K562 (cell line): ENCODE data around the gene VNN1. TPM values are rescaled to one million over a fixed set of nuclear protein-coding genes. Genes with fewer than 3 reads are reported as not detected.
"Not testable (repeated sequence)": the region's sequence is repeated elsewhere in the genome, so short reads cannot be mapped to it uniquely, and the experiment has no call there.

Experiments
- ATAC-seq: fragments of 200-7000 bp; cut with Tn5 transposase; 3 replicates; pipeline ENCODE4 v1.9.1; 2020; ENCODE audit warnings: moderate library complexity
- BruUV-seq: library from RNA; stranded (reverse); fragments of 400-500 nt; replicated peaks from 2 replicates; lab custom pipeline; 2021; lab: Mats Ljungman, UMichigan
- CTCF ChIA-PET: fragments of 300-600 bp; formaldehyde crosslinking; extraction: SDS; loops from one replicate; lab custom pipeline; 2021; ENCODE audit warnings: low intra/inter-chr PET ratio; lab: Yijun Ruan, JAX
- POLR2A ChIA-PET: fragments of 300-600, 350-650 bp; sonication (Branson Sonifier 250); formaldehyde crosslinking; extraction: SDS; loops from one replicate; lab custom pipeline; 2021; ENCODE audit warnings: antibody characterized with exemption, inconsistent platforms; lab: Yijun Ruan, JAX
- DNase-seq, 4 experiments: peaks; one replicate each; pipeline versions ENCODE4 v3.0.0 to v3.0.0-alpha.2; 2011 to 2018; ENCODE audit warnings: low spot score in 3 of 4, mixed read lengths in 3 of 4; ENCODE audit errors: extremely low read depth in 1 of 4
- FAIRE-seq: peaks from 2 replicates; lab custom pipeline; 2011; peaks lifted over from hg19 to GRCh38; lab: Jason Lieb, UNC
- H2AFZ ChIP-seq: 2 replicates; pipeline ENCODE4 v1.6.0; 2011; ENCODE audit warnings: low read depth, low read length, control low read depth, inconsistent platforms
- H3K27ac ChIP-seq: fragments of 200-600 bp; 3 replicates; pipeline ENCODE4 v1.8.0; 2011; ENCODE audit warnings: low read depth, mild to moderate bottlenecking, control low read depth, inconsistent platforms, low read length, moderate library complexity, mixed read lengths; ENCODE audit errors: extremely low read depth
- H3K27me3 ChIP-seq, 2 experiments: fragments of 300-600 bp in 1 of 2; 2 replicates in 1 of 2; 3 replicates in 1 of 2; pipeline versions ENCODE4 v1.6.0 to v1.8.0; 2011; ENCODE audit warnings: inconsistent platforms in 2 of 2, low read length in 2 of 2, mild to moderate bottlenecking in 1 of 2, mixed read lengths in 1 of 2, moderate library complexity in 1 of 2; ENCODE audit not compliant: control insufficient read depth in 2 of 2, insufficient read depth in 2 of 2
- H3K36me3 ChIP-seq: fragments of 300-600 bp; 3 replicates; pipeline ENCODE4 v1.8.0; 2011; ENCODE audit warnings: mild to moderate bottlenecking, low read length, inconsistent platforms; ENCODE audit not compliant: control insufficient read depth, insufficient read depth
- H3K4me1 ChIP-seq, 2 experiments: fragments of 200-600 bp in 1 of 2; replicated peaks in 1 of 2; 2 replicates in 1 of 2; 3 replicates in 1 of 2; pipeline versions ENCODE4 v1.5.1 to v1.8.0; 2011; ENCODE audit warnings: inconsistent platforms in 2 of 2, low read length in 2 of 2, mild to moderate bottlenecking in 1 of 2, mixed read lengths in 1 of 2, moderate library complexity in 1 of 2; ENCODE audit not compliant: control insufficient read depth in 2 of 2, insufficient read depth in 2 of 2
- H3K4me2 ChIP-seq: 2 replicates; pipeline ENCODE4 v1.6.1; 2011; ENCODE audit warnings: low read length, control low read depth, inconsistent platforms, mixed read lengths; ENCODE audit not compliant: insufficient read depth
- H3K4me3 ChIP-seq: fragments of 200-600 bp; sonication (generic), shearing (Covaris generic); 2 replicates; pipeline ENCODE4 v1.5.1; 2016; ENCODE audit warnings: control low read depth, inconsistent platforms
- H3K79me2 ChIP-seq: fragments of 200-600 bp; 3 replicates; pipeline ENCODE4 v1.8.0; 2011; ENCODE audit warnings: low read length, inconsistent platforms; ENCODE audit not compliant: control insufficient read depth, insufficient read depth
- H3K9ac ChIP-seq, 2 experiments: 2 replicates each; pipeline versions ENCODE4 v1.6.0 to v1.6.1; 2011; ENCODE audit warnings: low read depth in 2 of 2, low read length in 2 of 2, control low read depth in 1 of 2, inconsistent platforms in 1 of 2, mild to moderate bottlenecking in 1 of 2, mixed read lengths in 1 of 2; ENCODE audit not compliant: insufficient read depth in 1 of 2
- H3K9me1 ChIP-seq: one replicate; pipeline ENCODE4 v1.6.0; 2011; ENCODE audit warnings: inconsistent platforms, mild to moderate bottlenecking, low read length, moderate library complexity; ENCODE audit not compliant: control insufficient read depth, insufficient read depth
- H3K9me3 ChIP-seq: replicated peaks from 2 replicates; pipeline ENCODE4 v1.5.1; 2011; ENCODE audit warnings: low read depth, low read length, inconsistent platforms; ENCODE audit not compliant: control insufficient read depth, insufficient read depth
- H4K20me1 ChIP-seq: replicated peaks from 2 replicates; pipeline ENCODE4 v1.6.1; 2011; ENCODE audit warnings: low read length, inconsistent platforms, mixed read lengths; ENCODE audit not compliant: control insufficient read depth, insufficient read depth
- BCLAF1 ChIP-seq, 2 experiments: fragments of 450-650 bp in 1 of 2; IDR thresholded peaks; 2 replicates each; pipeline ENCODE4 v1.6.1; 2011 to 2017; ENCODE audit warnings: low read depth in 2 of 2, antibody characterized with exemption in 1 of 2, borderline replicate concordance in 1 of 2, low read length in 1 of 2, mild to moderate bottlenecking in 1 of 2, mixed read lengths in 1 of 2; ENCODE audit not compliant: control insufficient read depth in 1 of 2
- EGR1 ChIP-seq: fragments of 450-650 bp; conservative IDR thresholded peaks from 2 replicates; pipeline ENCODE4 v1.6.1; 2017; ENCODE audit warnings: mild to moderate bottlenecking
- POLR2A ChIP-seq: fragments of 450-650 bp; conservative IDR thresholded peaks from 2 replicates; pipeline ENCODE4 v1.6.1; 2016
- RCOR1 ChIP-seq, 2 experiments: IDR thresholded peaks; 2 replicates each; pipeline ENCODE4 v1.6.1; 2012; ENCODE audit warnings: low read depth in 2 of 2, low read length in 2 of 2, borderline replicate concordance in 1 of 2, improper control_type of control experiment in 1 of 2
- SMARCA4 ChIP-seq: fragments of 450-650 bp; IDR thresholded peaks from 2 replicates; pipeline ENCODE4 v1.6.1; 2016
- ZNF217 ChIP-seq: sonication (generic); formaldehyde crosslinking; IDR thresholded peaks from 2 replicates; pipeline ENCODE4 v1.8.0; 2022; ENCODE audit warnings: mild to moderate bottlenecking, missing genetic modification reagents
- in situ Hi-C: fragments of 300-500 bp; cut with MboI; formaldehyde crosslinking; loops from 4 replicates; pipeline ENCODE4 v1.15.0; 2018; ENCODE audit warnings: inconsistent platforms, mixed read lengths
- intact Hi-C: fragments of 100-400 bp; cut with micrococcal nuclease; formaldehyde crosslinking; loops from 2 replicates; pipeline ENCODE4 v1.14.2; 2022
- polyA plus RNA-seq, 8 experiments: library from polyadenylated mRNA; depleted of rRNA in 4 of 8; stranded (reverse) in 5 of 8; unstranded in 3 of 8; fragments of >200 nt; fragmentation: Nextera tagmentation in 2 of 8; fragmentation: Illumina TruSeq in 1 of 8; extraction: Ambion mirVana in 2 of 8; extraction: Trizol in 1 of 8; gene quantifications; 2 replicates each; pipeline versions ENCODE4 v1.2.1 to v1.2.3, GENCODE V29; 2011 to 2014; ENCODE audit warnings: inconsistent platforms in 1 of 8, missing spikeins in 1 of 8
- total RNA-seq, 7 experiments: library from RNA; depleted of rRNA in 6 of 7; stranded (reverse); fragments of >200 nt in 6 of 7; fragmentation: Illumina TruSeq in 2 of 7; extraction: Trizol in 2 of 7; gene quantifications; 2 replicates each; pipeline versions ENCODE4 v1.2.1 to v1.2.3, GENCODE V29; 2011 to 2021; ENCODE audit warnings: low replicate concordance in 1 of 7
- TF ChIP-seq, protein P1 (sequence below), 3 experiments: fragments of 200-800 bp in 1 of 3; sonication (Bioruptor generic) in 1 of 3; sonication (generic) in 1 of 3; formaldehyde crosslinking in 1 of 3; IDR thresholded peaks; 2 replicates each; pipeline versions ENCODE4 v1.6.1 to v1.8.0; 2016 to 2022; ENCODE audit warnings: mild to moderate bottlenecking in 2 of 3, missing compliant biosample characterization in 2 of 3, missing genetic modification characterization in 2 of 3, missing genetic modification reagents in 1 of 3
- TF ChIP-seq, protein P2 (sequence below): fragments of 250-450 bp; sonication (Bioruptor Pico); IDR thresholded peaks from 2 replicates; pipeline ENCODE4 v1.6.1; 2021; ENCODE audit warnings: mild to moderate bottlenecking

The VNN1 gene
- total and polyA plus RNA-seq, 9 of the 15 experiments (the other 6 are each of a cell fraction or from before 2014, with no cell fraction given): not detected

- TF ChIP-seq POLR2A: no peak
- TF ChIP-seq, protein P1, sequence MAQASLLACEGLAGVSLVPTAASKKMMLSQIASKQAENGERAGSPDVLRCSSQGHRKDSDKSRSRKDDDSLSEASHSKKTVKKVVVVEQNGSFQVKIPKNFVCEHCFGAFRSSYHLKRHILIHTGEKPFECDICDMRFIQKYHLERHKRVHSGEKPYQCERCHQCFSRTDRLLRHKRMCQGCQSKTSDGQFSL (CRISPR knock-in tag; IDR thresholded peaks at IDR 0.05): no peak
- TF ChIP-seq, protein P1 (tag; IDR thresholded peaks at IDR 0.05): no peak
- no peak for TF ChIP-seq SMARCA4
- TF ChIP-seq ZNF217 (CRISPR knock-in tag): no peak
- TF ChIP-seq EGR1: no peak
- no peak for TF ChIP-seq RCOR1 (IDR thresholded peaks at IDR 0.05; ENCODE audit: borderline replicate concordance in 1 of 2, low read depth in 2 of 2, low read length in 2 of 2)
- no peak for TF ChIP-seq BCLAF1 (IDR thresholded peaks at IDR 0.05; ENCODE audit: borderline replicate concordance in 1 of 2, control insufficient read depth in 1 of 2, low read depth in 2 of 2, low read length in 1 of 2)
- TF ChIP-seq, protein P2, sequence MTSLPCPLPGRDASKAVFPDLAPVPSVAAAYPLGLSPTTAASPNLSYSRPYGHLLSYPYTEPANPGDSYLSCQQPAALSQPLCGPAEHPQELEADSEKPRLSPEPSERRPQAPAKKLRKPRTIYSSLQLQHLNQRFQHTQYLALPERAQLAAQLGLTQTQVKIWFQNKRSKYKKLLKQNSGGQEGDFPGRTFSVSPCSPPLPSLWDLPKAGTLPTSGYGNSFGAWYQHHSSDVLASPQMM (CRISPR knock-in tag): no peak
Measured at GRCh38 chr6:132683543-132683942, 30.3 kb downstream of the VNN1 start (continued).

GRCh38 chr6:132679094-132679493 is 34.8 kb downstream of the VNN1 start:
- H3K36me3 ChIP-seq, H3K4me3 ChIP-seq, CTCF ChIA-PET, H3K9me3 ChIP-seq, in situ Hi-C loops, FAIRE-seq, intact Hi-C loops, H4K20me1 ChIP-seq, H2AFZ ChIP-seq, H3K27me3 ChIP-seq, H3K9ac ChIP-seq, POLR2A ChIA-PET, ATAC-seq, H3K79me2 ChIP-seq, H3K4me2 ChIP-seq, BruUV-seq, H3K27ac ChIP-seq, DNase-seq, H3K9me1 ChIP-seq, H3K4me1 ChIP-seq: not testable (repeated sequence)
